CD14-positive monocyte (primary cell): ENCODE results near the gene SIK2. TPM values are rescaled to one million over a fixed set of nuclear protein-coding genes. Genes with fewer than 3 reads are reported as not detected.
A peak's percentile ranks its signal among the peaks of the same experiment; 100 is the strongest.

Experiments
- DNase-seq, 3 donors: peaks; one replicate each; pipeline ENCODE4 v3.0.0-alpha.2; 2011 to 2022
- H2AFZ ChIP-seq: 2 replicates; pipeline ENCODE4 v1.6.0; 2012; ENCODE audit warnings: mild to moderate bottlenecking, low read depth, low read length, inconsistent platforms; ENCODE audit not compliant: insufficient read depth, poor library complexity, severe bottlenecking
- H3K27ac ChIP-seq, 2 donors: 1 replicate in 1 of 2; 2 replicates in 1 of 2; pipeline ENCODE4 v1.5.1; 2012 to 2013; ENCODE audit warnings: low read length in 2 of 2, control low read depth in 1 of 2, inconsistent platforms in 1 of 2, low read depth in 1 of 2, mild to moderate bottlenecking in 1 of 2
- H3K27me3 ChIP-seq, 2 donors: one replicate each; pipeline versions ENCODE4 v1.6.0 to v1.6.1; 2011 to 2013; ENCODE audit warnings: low read length in 2 of 2; ENCODE audit not compliant: control insufficient read depth in 2 of 2, insufficient read depth in 2 of 2
- H3K36me3 ChIP-seq, 2 donors: replicated peaks in 1 of 2; 1 replicate in 1 of 2; 2 replicates in 1 of 2; pipeline versions ENCODE4 v1.5.1 to v1.6.1; 2012 to 2013; ENCODE audit warnings: low read length in 2 of 2, control low read depth in 1 of 2, inconsistent platforms in 1 of 2, mild to moderate bottlenecking in 1 of 2; ENCODE audit not compliant: insufficient read depth in 2 of 2, control insufficient read depth in 1 of 2
- H3K4me1 ChIP-seq, 2 donors: 1 replicate in 1 of 2; 2 replicates in 1 of 2; pipeline versions ENCODE4 v1.5.1 to v1.6.1; 2012 to 2013; ENCODE audit warnings: low read length in 2 of 2, control low read depth in 1 of 2, inconsistent platforms in 1 of 2, mild to moderate bottlenecking in 1 of 2, moderate library complexity in 1 of 2; ENCODE audit not compliant: insufficient read depth in 2 of 2, control insufficient read depth in 1 of 2
- H3K4me2 ChIP-seq: replicated peaks from 2 replicates; pipeline ENCODE3; 2012; ENCODE audit warnings: low read length, moderate library complexity, mild to moderate bottlenecking; ENCODE audit not compliant: poor library complexity, severe bottlenecking; ENCODE audit errors: extremely low read depth
- H3K4me3 ChIP-seq, 3 experiments: fragments of 200-600 bp in 1 of 3; sonication (generic) in 1 of 3; replicated peaks in 1 of 3; 1 replicate in 2 of 3; 2 replicates in 1 of 3; pipeline ENCODE4 v1.5.1; 2011 to 2013; ENCODE audit warnings: low read length in 3 of 3, mild to moderate bottlenecking in 3 of 3, control low read depth in 2 of 3, low read depth in 2 of 3, inconsistent platforms in 1 of 3, moderate library complexity in 1 of 3
- H3K79me2 ChIP-seq: 2 replicates; pipeline ENCODE4 v1.6.0; 2012; ENCODE audit warnings: mild to moderate bottlenecking, control low read depth, inconsistent platforms, low read length, moderate library complexity; ENCODE audit not compliant: insufficient read depth
- H3K9ac ChIP-seq: 2 replicates; pipeline ENCODE4 v1.6.0; 2017; ENCODE audit warnings: low read length, mild to moderate bottlenecking; ENCODE audit not compliant: insufficient read depth, poor library complexity, severe bottlenecking
- H3K9me3 ChIP-seq, 2 donors: replicated peaks in 1 of 2; 1 replicate in 1 of 2; 2 replicates in 1 of 2; pipeline versions ENCODE4 v1.5.1 to v1.6.1; 2012 to 2013; ENCODE audit warnings: low read length in 2 of 2, control low read depth in 1 of 2; ENCODE audit not compliant: control insufficient read depth in 1 of 2, insufficient read depth in 1 of 2
- H4K20me1 ChIP-seq: 2 replicates; pipeline ENCODE4 v1.6.0; 2012; ENCODE audit warnings: mild to moderate bottlenecking, low read length, control low read depth, moderate library complexity; ENCODE audit not compliant: insufficient read depth
- H3K27ac Mint-ChIP-seq, 7 donors: one replicate each; pipeline ENCODE4 v1.8.0; 2020; ENCODE audit warnings: mild to moderate bottlenecking in 7 of 7, mixed read lengths in 7 of 7, moderate library complexity in 6 of 7, inconsistent platforms in 2 of 7
- H3K27me3 Mint-ChIP-seq, 3 donors: one replicate each; pipeline ENCODE4 v1.8.0; 2021 to 2022; ENCODE audit warnings: low read depth in 3 of 3, mild to moderate bottlenecking in 3 of 3, mixed read lengths in 3 of 3, moderate library complexity in 3 of 3, inconsistent platforms in 1 of 3
- H3K36me3 Mint-ChIP-seq, 2 donors: one replicate each; pipeline ENCODE4 v1.8.0; 2020; ENCODE audit warnings: mixed read lengths in 2 of 2, inconsistent platforms in 1 of 2, mild to moderate bottlenecking in 1 of 2
- H3K4me1 Mint-ChIP-seq: one replicate; pipeline ENCODE4 v1.8.0; 2020; ENCODE audit warnings: mild to moderate bottlenecking, mixed read lengths
- H3K4me3 Mint-ChIP-seq, 2 donors: one replicate each; pipeline ENCODE4 v1.8.0; 2020; ENCODE audit warnings: mild to moderate bottlenecking in 2 of 2, mixed read lengths in 2 of 2, moderate library complexity in 1 of 2
- H3K9me3 Mint-ChIP-seq, 7 donors: one replicate each; pipeline ENCODE4 v1.8.0; 2020 to 2022; ENCODE audit warnings: mixed read lengths in 7 of 7, mild to moderate bottlenecking in 6 of 7, moderate library complexity in 6 of 7, inconsistent platforms in 2 of 7
- CTCF ChIP-seq: fragments of 200-600 bp; IDR thresholded peaks from one replicate; pipeline ENCODE4 v1.8.0; 2022; ENCODE audit warnings: antibody characterized with exemption, mild to moderate bottlenecking
- WGBS: methylation state at CpG from one replicate; pipeline ENCODE4 v1.1.5; 2013; ENCODE audit warnings: missing lambda C conversion rate; ENCODE audit not compliant: insufficient coverage; 5-methylcytosine and 5-hydroxymethylcytosine counted together
- intact Hi-C, 2 donors: fragments of 100-400 bp; cut with micrococcal nuclease; formaldehyde crosslinking; loops; one replicate each; pipeline versions ENCODE4 v1.15.0 to v1.15.1; 2023
- polyA plus RNA-seq, 3 donors: library from polyadenylated mRNA; depleted of rRNA in 1 of 3; unstranded in 2 of 3; stranded (reverse) in 1 of 3; fragments of 300-500 nt in 2 of 3; fragments of >200 nt in 1 of 3; fragmentation: Illumina TruSeq in 2 of 3; gene quantifications; 1 replicate in 2 of 3; 2 replicates in 1 of 3; pipeline ENCODE4 v1.2.3, GENCODE V29; 2012 to 2021

The SIK2 gene
- polyA plus RNA-seq, 3 donors = 0.16 to 8.8 (median 0.23) TPM

- 100% methylated on average over 1 of the region's 2 CpGs for WGBS
- peaks cover 10 to 11% of the 10 kb centered on the region in 2 donors for H3K4me1 ChIP-seq
- DNase-seq = no peak
- H4K20me1 ChIP-seq = no peaks in the 10 kb centered on the region
- no peaks in the 10 kb centered on the region for H3K79me2 ChIP-seq
- no peak overlapping the region for H2AFZ ChIP-seq
- Mint-ChIP-seq H3K4me1 (peaks cover 11% of the 10 kb centered on the region), H3K27ac (peak overlapping the region in 2 of 7 donors; percentile 33 to 57), H3K4me3 (no peak overlapping the region), H3K36me3 (peaks cover 81 to 90% of the 10 kb centered on the region in 2 donors), H3K27me3 (peaks cover 0 to 1% (median 0%) of the 10 kb centered on the region in 3 donors), H3K9me3 (peaks cover 0 to 1% (median 0%) of the 10 kb centered on the region in 7 donors)
- no peak overlapping the region for H3K4me3 ChIP-seq
- H3K36me3 ChIP-seq = peaks cover 61 to 96% of the 10 kb centered on the region in 2 donors
- no peak for TF ChIP-seq CTCF
- H3K27ac ChIP-seq = no peak overlapping the region
- no peak overlapping the region for H3K4me2 ChIP-seq
- no peaks in the 10 kb centered on the region for H3K27me3 ChIP-seq
- no peak overlapping the region for H3K9ac ChIP-seq
- no peaks in the 10 kb centered on the region for H3K9me3 ChIP-seq
- intact Hi-C loops = no loop called here
Observed at GRCh38 chr11:111719379-111719778, 117.1 kb downstream of the SIK2 start.

GRCh38 chr11:111720801-111721494 lies 118.7 kb downstream of the SIK2 start:
- Mint-ChIP-seq H3K27me3 (peaks cover 0 to 1% (median 0%) of the 10 kb centered on the region in 3 donors), H3K27ac (peak overlapping the region in 1 of 7 donors; percentile 31), H3K9me3 (peaks cover 0 to 1% (median 0%) of the 10 kb centered on the region in 7 donors), H3K4me3 (no peak overlapping the region), H3K36me3 (peaks cover 90 to 93% of the 10 kb centered on the region in 2 donors), H3K4me1 (no peaks in the 10 kb centered on the region)
- Histone ChIP-seq H3K4me1 (no peaks in the 10 kb centered on the region), H4K20me1 (no peaks in the 10 kb centered on the region), H2AFZ (no peak overlapping the region), H3K4me3 (no peak overlapping the region), H3K9me3 (no peaks in the 10 kb centered on the region), H3K79me2 (no peaks in the 10 kb centered on the region), H3K27ac (no peak overlapping the region), H3K4me2 (no peak overlapping the region), H3K9ac (no peak overlapping the region), H3K36me3 (peaks cover 74 to 97% of the 10 kb centered on the region in 2 donors), H3K27me3 (no peaks in the 10 kb centered on the region)
- no peak for DNase-seq
- WGBS = 100% methylated on average over 2 of the region's 7 CpGs
- no peak for TF ChIP-seq CTCF
- intact Hi-C loops = no loop called here
